ENCODE results near the gene TBCA.
"Not testable (repeated sequence)": the region's sequence is repeated elsewhere in the genome, so short reads cannot be mapped to it uniquely, and the experiment has no call there.

TBCA gene

GRCh38 chr5:77773734-77774280, 2.3 kb downstream of the TBCA start:
- in situ Hi-C loops (cut with MboI; ENCODE audit: low sequenced_read_pairs): no loop called here

GRCh38 chr5:77772729-77773128, 3.4 kb downstream of the TBCA start:
- in situ Hi-C loops (cut with MboI; ENCODE audit: low sequenced_read_pairs): no loop called here

- in situ Hi-C loops (cut with MboI; ENCODE audit: low sequenced_read_pairs): no loop called here
Observed at GRCh38 chr5:77771452-77771851, 4.7 kb downstream of the TBCA start.

- in situ Hi-C loops (cut with MboI; ENCODE audit: low sequenced_read_pairs): no loop called here
Observed at GRCh38 chr5:77770293-77771005, 5.7 kb downstream of the TBCA start.

GRCh38 chr5:77768978-77769377, 7.2 kb downstream of the TBCA start:
- in situ Hi-C loops (cut with MboI; ENCODE audit: low sequenced_read_pairs): no loop called here

- in situ Hi-C loops (cut with MboI; ENCODE audit: low sequenced_read_pairs): no loop called here
Observed at GRCh38 chr5:77767301-77767700, 8.8 kb downstream of the TBCA start.

- in situ Hi-C loops (cut with MboI; ENCODE audit: low sequenced_read_pairs): no loop called here
Observed at GRCh38 chr5:77761606-77762005, 14.5 kb downstream of the TBCA start.

GRCh38 chr5:77758141-77758938, 17.8 kb downstream of the TBCA start:
- in situ Hi-C loops (cut with MboI; ENCODE audit: low sequenced_read_pairs): no loop called here

GRCh38 chr5:77751328-77752023, 24.7 kb downstream of the TBCA start:
- in situ Hi-C loops (cut with MboI; ENCODE audit: low sequenced_read_pairs): no loop called here

GRCh38 chr5:77750928-77751327, 25.2 kb downstream of the TBCA start:
- in situ Hi-C loops (cut with MboI; ENCODE audit: low sequenced_read_pairs): not testable (repeated sequence)

- in situ Hi-C loops (cut with MboI; ENCODE audit: low sequenced_read_pairs): no loop called here
Observed at GRCh38 chr5:77748160-77748559, 28.0 kb downstream of the TBCA start.

GRCh38 chr5:77744116-77744515, 32.0 kb downstream of the TBCA start:
- in situ Hi-C loops (cut with MboI; ENCODE audit: low sequenced_read_pairs): no loop called here

GRCh38 chr5:77743181-77743580, 33.0 kb downstream of the TBCA start:
- in situ Hi-C loops (cut with MboI; ENCODE audit: low sequenced_read_pairs): no loop called here

- in situ Hi-C loops (cut with MboI; ENCODE audit: low sequenced_read_pairs): no loop called here
Observed at GRCh38 chr5:77741608-77742007, 34.5 kb downstream of the TBCA start.

- in situ Hi-C loops (cut with MboI; ENCODE audit: low sequenced_read_pairs): no loop called here
Observed at GRCh38 chr5:77734885-77735284, 41.3 kb downstream of the TBCA start.

- in situ Hi-C loops (cut with MboI; ENCODE audit: low sequenced_read_pairs): no loop called here
Observed at GRCh38 chr5:77733130-77733529, 43.0 kb downstream of the TBCA start.

- in situ Hi-C loops (cut with MboI; ENCODE audit: low sequenced_read_pairs): no loop called here
Observed at GRCh38 chr5:77727190-77727589, 48.9 kb downstream of the TBCA start.

- in situ Hi-C loops (cut with MboI; ENCODE audit: low sequenced_read_pairs): no loop called here
Observed at GRCh38 chr5:77725616-77726015, 50.5 kb downstream of the TBCA start.

GRCh38 chr5:77724934-77725333, 51.2 kb downstream of the TBCA start:
- in situ Hi-C loops (cut with MboI; ENCODE audit: low sequenced_read_pairs): no loop called here

GRCh38 chr5:77719666-77720363, 56.3 kb downstream of the TBCA start:
- in situ Hi-C loops (cut with MboI; ENCODE audit: low sequenced_read_pairs): no loop called here

All from HL-60/S4 treated with phorbol 12-myristate 13-acetate at 8.2 ng/mL for 4 days and 3 days (cell line).